ENCODE measurements around the gene SEC14L2.
"Not testable (repeated sequence)": the region's sequence is repeated elsewhere in the genome, so short reads cannot be mapped to it uniquely, and the experiment has no call there.

Gene SEC14L2

GRCh38 chr22:30398685-30399680 lies 2.2 kb downstream of the SEC14L2 start:
- H2BK15ac ChIP-seq (ENCODE audit: low read length) = no peak overlapping the region
- DNase-seq (ENCODE audit: low spot score) = no peak
- H3K18ac ChIP-seq (ENCODE audit: low read length) = peak overlapping the region; percentile 4
- no peak overlapping the region for H3K27ac ChIP-seq (replicated peaks; ENCODE audit: low read length)
- no peaks in the 10 kb centered on the region for H3K9me3 ChIP-seq (replicated peaks in 1 of 2; ENCODE audit: control insufficient read depth in 2 of 2, insufficient read depth in 1 of 2, low read depth in 1 of 2, low read length in 2 of 2)
- H3K27me3 ChIP-seq (ENCODE audit: control insufficient read depth in 3 of 3, insufficient read depth in 3 of 3, low read depth in 1 of 3, low read length in 3 of 3) = peaks cover 0 to 22% (median 10%) of the 10 kb centered on the region in 3 experiments
- peak overlapping the region; percentile 56 for H2AK5ac ChIP-seq (ENCODE audit: low read depth, low read length)
- no peak overlapping the region for H3K14ac ChIP-seq (ENCODE audit: low read length)
- no peak overlapping the region for H2BK12ac ChIP-seq (ENCODE audit: low read length)
- no peaks in the 10 kb centered on the region for H3K36me3 ChIP-seq (replicated peaks in 1 of 2; ENCODE audit: control insufficient read depth in 2 of 2, insufficient read depth in 2 of 2, low read length in 2 of 2)
- no CpG with 5 or more reads among the region's 25 CpGs for WGBS, 2 donors (ENCODE audit: extremely low coverage in 2 of 2, insufficient read length in 2 of 2, insufficient replicate concordance in 1 of 2)
- no peak overlapping the region for H3K4ac ChIP-seq (ENCODE audit: low read length)
- no peaks in the 10 kb centered on the region for H3K79me1 ChIP-seq (ENCODE audit: low read depth, low read length)
- no peak overlapping the region for H3K4me2 ChIP-seq (ENCODE audit: insufficient read depth, low read length, poor library complexity, severe bottlenecking)
- H2BK120ac ChIP-seq (ENCODE audit: low read depth, low read length) = no peak overlapping the region
- no peak overlapping the region for H3K23ac ChIP-seq (ENCODE audit: low read depth, low read length, poor library complexity)
- peak overlapping the region; percentile 22 for H4K91ac ChIP-seq (ENCODE audit: low read depth, low read length, poor library complexity)
- no peak overlapping the region for H2BK5ac ChIP-seq (ENCODE audit: low read length)
- H3K9ac ChIP-seq (ENCODE audit: low read depth, low read length, poor library complexity) = no peak overlapping the region
- no peak overlapping the region for H2AFZ ChIP-seq (ENCODE audit: low read length)
- peaks cover 13 to 16% of the 10 kb centered on the region in 2 donors for H3K4me1 ChIP-seq (ENCODE audit: control insufficient read depth in 2 of 2, insufficient read depth in 1 of 2, low read depth in 1 of 2, low read length in 2 of 2)
- H4K8ac ChIP-seq (ENCODE audit: low read depth, low read length) = no peak overlapping the region
- H3K4me3 ChIP-seq (ENCODE audit: low read length in 2 of 2) = peak overlapping the region in 1 of 2 donors; percentile 3

- Histone ChIP-seq H3K14ac (ENCODE audit: low read length) (no peak overlapping the region), H3K27ac (replicated peaks; ENCODE audit: low read length) (no peak overlapping the region), H3K4me3 (ENCODE audit: low read length in 2 of 2) (no peak overlapping the region), H3K23ac (ENCODE audit: low read depth, low read length, poor library complexity) (no peak overlapping the region), H3K4me1 (ENCODE audit: control insufficient read depth in 2 of 2, insufficient read depth in 1 of 2, low read depth in 1 of 2, low read length in 2 of 2) (peaks cover 13 to 16% of the 10 kb centered on the region in 2 donors), H2BK15ac (ENCODE audit: low read length) (no peak overlapping the region), H2BK12ac (ENCODE audit: low read length) (no peak overlapping the region), H3K9me3 (replicated peaks in 1 of 2; ENCODE audit: control insufficient read depth in 2 of 2, insufficient read depth in 1 of 2, low read depth in 1 of 2, low read length in 2 of 2) (no peaks in the 10 kb centered on the region), H4K91ac (ENCODE audit: low read depth, low read length, poor library complexity) (no peak overlapping the region), H2BK5ac (ENCODE audit: low read length) (no peak overlapping the region), H3K27me3 (ENCODE audit: control insufficient read depth in 3 of 3, insufficient read depth in 3 of 3, low read depth in 1 of 3, low read length in 3 of 3) (peaks cover 0 to 22% (median 10%) of the 10 kb centered on the region in 3 experiments), H3K36me3 (replicated peaks in 1 of 2; ENCODE audit: control insufficient read depth in 2 of 2, insufficient read depth in 2 of 2, low read length in 2 of 2) (no peaks in the 10 kb centered on the region), H2AFZ (ENCODE audit: low read length) (no peak overlapping the region), H4K8ac (ENCODE audit: low read depth, low read length) (no peak overlapping the region), H3K18ac (ENCODE audit: low read length) (peak overlapping the region; percentile 4), H2BK120ac (ENCODE audit: low read depth, low read length) (no peak overlapping the region), H3K4me2 (ENCODE audit: insufficient read depth, low read length, poor library complexity, severe bottlenecking) (no peak overlapping the region), H3K9ac (ENCODE audit: low read depth, low read length, poor library complexity) (no peak overlapping the region), H3K79me1 (ENCODE audit: low read depth, low read length) (no peaks in the 10 kb centered on the region), H2AK5ac (ENCODE audit: low read depth, low read length) (peak overlapping the region; percentile 20), H3K4ac (ENCODE audit: low read length) (no peak overlapping the region)
- no peak for DNase-seq (ENCODE audit: low spot score)
- WGBS, 2 donors (ENCODE audit: extremely low coverage in 2 of 2, insufficient read length in 2 of 2, insufficient replicate concordance in 1 of 2) = no CpG with 5 or more reads among the region's 5 CpGs
Observed at GRCh38 chr22:30399718-30400117, 2.9 kb downstream of the SEC14L2 start.

- H3K27me3 ChIP-seq (ENCODE audit: control insufficient read depth in 3 of 3, insufficient read depth in 3 of 3, low read depth in 1 of 3, low read length in 3 of 3) = peaks cover 0 to 22% (median 10%) of the 10 kb centered on the region in 3 experiments
Observed at GRCh38 chr22:30400159-30400558, 3.3 kb downstream of the SEC14L2 start.

GRCh38 chr22:30401024-30401423 lies 4.2 kb downstream of the SEC14L2 start:
- not testable (repeated sequence) for H2AK5ac ChIP-seq (ENCODE audit: low read depth, low read length); H3K79me1 ChIP-seq (ENCODE audit: low read depth, low read length); H2BK120ac ChIP-seq (ENCODE audit: low read depth, low read length); H2AFZ ChIP-seq (ENCODE audit: low read length); H3K14ac ChIP-seq (ENCODE audit: low read length); H3K4me3 ChIP-seq (ENCODE audit: low read length in 2 of 2); H3K4me2 ChIP-seq (ENCODE audit: insufficient read depth, low read length, poor library complexity, severe bottlenecking); H3K23ac ChIP-seq (ENCODE audit: low read depth, low read length, poor library complexity); H4K91ac ChIP-seq (ENCODE audit: low read depth, low read length, poor library complexity); H3K27ac ChIP-seq (replicated peaks; ENCODE audit: low read length); H3K36me3 ChIP-seq (replicated peaks in 1 of 2; ENCODE audit: control insufficient read depth in 2 of 2, insufficient read depth in 2 of 2, low read length in 2 of 2); H3K18ac ChIP-seq (ENCODE audit: low read length); H3K9ac ChIP-seq (ENCODE audit: low read depth, low read length, poor library complexity); H2BK5ac ChIP-seq (ENCODE audit: low read length); H2BK12ac ChIP-seq (ENCODE audit: low read length); H2BK15ac ChIP-seq (ENCODE audit: low read length); DNase-seq (ENCODE audit: low spot score); H4K8ac ChIP-seq (ENCODE audit: low read depth, low read length); H3K9me3 ChIP-seq (replicated peaks in 1 of 2; ENCODE audit: control insufficient read depth in 2 of 2, insufficient read depth in 1 of 2, low read depth in 1 of 2, low read length in 2 of 2); H3K4ac ChIP-seq (ENCODE audit: low read length)
- no CpG with 5 or more reads among the region's 3 CpGs for WGBS, 2 donors (ENCODE audit: extremely low coverage in 2 of 2, insufficient read length in 2 of 2, insufficient replicate concordance in 1 of 2)
- Histone ChIP-seq H3K4me1 (ENCODE audit: control insufficient read depth in 2 of 2, insufficient read depth in 1 of 2, low read depth in 1 of 2, low read length in 2 of 2) (peaks cover 14 to 16% of the 10 kb centered on the region in 2 donors), H3K27me3 (ENCODE audit: control insufficient read depth in 3 of 3, insufficient read depth in 3 of 3, low read depth in 1 of 3, low read length in 3 of 3) (peaks cover 0 to 18% (median 5%) of the 10 kb centered on the region in 3 experiments)

More at GRCh38 chr22:30400159-30400558, 3.3 kb downstream of the SEC14L2 start:
- no peak overlapping the region for H3K4me3 ChIP-seq (ENCODE audit: low read length in 2 of 2)
- H4K8ac ChIP-seq (ENCODE audit: low read depth, low read length) = no peak overlapping the region
- no peaks in the 10 kb centered on the region for H3K9me3 ChIP-seq (replicated peaks in 1 of 2; ENCODE audit: control insufficient read depth in 2 of 2, insufficient read depth in 1 of 2, low read depth in 1 of 2, low read length in 2 of 2)
- peak overlapping the region; percentile 20 for H2AK5ac ChIP-seq (ENCODE audit: low read depth, low read length)
- no peak overlapping the region for H3K23ac ChIP-seq (ENCODE audit: low read depth, low read length, poor library complexity)
- WGBS, 2 donors (ENCODE audit: extremely low coverage in 2 of 2, insufficient read length in 2 of 2, insufficient replicate concordance in 1 of 2) = no CpG with 5 or more reads among the region's 1 CpG
- H3K27ac ChIP-seq (replicated peaks; ENCODE audit: low read length) = no peak overlapping the region
- H3K4ac ChIP-seq (ENCODE audit: low read length) = no peak overlapping the region
- H3K4me2 ChIP-seq (ENCODE audit: insufficient read depth, low read length, poor library complexity, severe bottlenecking) = no peak overlapping the region
- H3K79me1 ChIP-seq (ENCODE audit: low read depth, low read length) = no peaks in the 10 kb centered on the region
- H3K18ac ChIP-seq (ENCODE audit: low read length) = no peak overlapping the region
- H3K9ac ChIP-seq (ENCODE audit: low read depth, low read length, poor library complexity) = no peak overlapping the region
- peaks cover 13 to 16% of the 10 kb centered on the region in 2 donors for H3K4me1 ChIP-seq (ENCODE audit: control insufficient read depth in 2 of 2, insufficient read depth in 1 of 2, low read depth in 1 of 2, low read length in 2 of 2)
- no peak overlapping the region for H2BK120ac ChIP-seq (ENCODE audit: low read depth, low read length)
- no peak for DNase-seq (ENCODE audit: low spot score)
- H2AFZ ChIP-seq (ENCODE audit: low read length) = no peak overlapping the region
- no peak overlapping the region for H2BK5ac ChIP-seq (ENCODE audit: low read length)
- H2BK12ac ChIP-seq (ENCODE audit: low read length) = no peak overlapping the region
- H3K14ac ChIP-seq (ENCODE audit: low read length) = no peak overlapping the region
- no peak overlapping the region for H2BK15ac ChIP-seq (ENCODE audit: low read length)
- no peaks in the 10 kb centered on the region for H3K36me3 ChIP-seq (replicated peaks in 1 of 2; ENCODE audit: control insufficient read depth in 2 of 2, insufficient read depth in 2 of 2, low read length in 2 of 2)
- H4K91ac ChIP-seq (ENCODE audit: low read depth, low read length, poor library complexity) = no peak overlapping the region
